Liver (tissue), 9 donors: ENCODE measurements around the gene FIBCD1. TPM values are rescaled to one million over a fixed set of nuclear protein-coding genes. Genes with fewer than 3 reads are reported as not detected.

ENCODE experiments used
- DNase-seq: peaks from one replicate; pipeline ENCODE4 v3.0.0-alpha.2; 2017; ENCODE audit warnings: low spot score
- H3K27ac ChIP-seq, 2 donors: one replicate each; pipeline ENCODE4 v1.7.0; 2013; ENCODE audit warnings: inconsistent platforms in 2 of 2, low read length in 2 of 2, control low read depth in 1 of 2, low read depth in 1 of 2, mild to moderate bottlenecking in 1 of 2
- H3K27me3 ChIP-seq, 4 donors: one replicate each; pipeline versions ENCODE4 v1.6.1 to v1.7.0; 2013; ENCODE audit warnings: low read length in 3 of 4, inconsistent platforms in 1 of 4, mild to moderate bottlenecking in 1 of 4, moderate library complexity in 1 of 4; ENCODE audit not compliant: control insufficient read depth in 4 of 4, insufficient read depth in 4 of 4
- H3K36me3 ChIP-seq, 4 donors: one replicate each; pipeline versions ENCODE4 v1.6.1 to v1.7.0; 2013; ENCODE audit warnings: low read length in 3 of 4, mild to moderate bottlenecking in 3 of 4, low read depth in 1 of 4, moderate library complexity in 1 of 4; ENCODE audit not compliant: control insufficient read depth in 4 of 4, insufficient read depth in 3 of 4
- H3K4me1 ChIP-seq, 4 donors: one replicate each; pipeline versions ENCODE4 v1.6.1 to v1.7.0; 2013; ENCODE audit warnings: low read length in 3 of 4, mild to moderate bottlenecking in 3 of 4, moderate library complexity in 1 of 4; ENCODE audit not compliant: control insufficient read depth in 4 of 4, insufficient read depth in 4 of 4
- H3K4me3 ChIP-seq, 3 donors: one replicate each; pipeline versions ENCODE4 v1.6.1 to v1.7.0; 2013; ENCODE audit warnings: low read length in 3 of 3, control low read depth in 1 of 3, low read depth in 1 of 3, mild to moderate bottlenecking in 1 of 3
- H3K9ac ChIP-seq, 2 donors: one replicate each; pipeline ENCODE4 v1.7.0; 2013; ENCODE audit warnings: low read length in 2 of 2, mild to moderate bottlenecking in 2 of 2, moderate library complexity in 2 of 2, control low read depth in 1 of 2, low read depth in 1 of 2
- H3K9me3 ChIP-seq, 4 donors: one replicate each; pipeline versions ENCODE4 v1.6.1 to v1.7.0; 2013; ENCODE audit warnings: low read length in 3 of 4; ENCODE audit not compliant: control insufficient read depth in 4 of 4
- CTCF ChIP-seq: fragments of 150-350 bp; IDR thresholded peaks from 2 replicates; pipeline ENCODE4 v1.5.1; 2017; ENCODE audit warnings: improper control_type of control experiment, low read depth, low read length; ENCODE audit not compliant: missing input control
- EGR1 ChIP-seq, 2 donors: IDR thresholded peaks; 2 replicates each; pipeline ENCODE4 v1.6.1; 2016 to 2018; ENCODE audit warnings: antibody characterized with exemption in 2 of 2, low read depth in 2 of 2
- FOXA1 ChIP-seq: IDR thresholded peaks from 2 replicates; pipeline ENCODE4 v1.6.1; 2016; ENCODE audit warnings: antibody characterized with exemption
- FOXA2 ChIP-seq: IDR thresholded peaks from 2 replicates; pipeline ENCODE4 v1.6.1; 2016; ENCODE audit warnings: antibody characterized with exemption
- GABPA ChIP-seq, 2 donors: IDR thresholded peaks in 1 of 2; conservative IDR thresholded peaks in 1 of 2; 2 replicates each; pipeline ENCODE4 v1.6.1; 2016; ENCODE audit warnings: antibody characterized with exemption in 2 of 2, mild to moderate bottlenecking in 1 of 2, moderate library complexity in 1 of 2
- HNF4A ChIP-seq, 2 donors: conservative IDR thresholded peaks; 2 replicates each; pipeline ENCODE4 v1.6.1; 2016; ENCODE audit warnings: antibody characterized with exemption in 2 of 2, mild to moderate bottlenecking in 2 of 2
- HNF4G ChIP-seq: IDR thresholded peaks from 2 replicates; pipeline ENCODE4 v1.6.1; 2016; ENCODE audit warnings: antibody characterized with exemption
- NR2F2 ChIP-seq: IDR thresholded peaks from 2 replicates; pipeline ENCODE4 v1.6.1; 2016; ENCODE audit warnings: antibody characterized with exemption
- RAD21 ChIP-seq, 2 donors: IDR thresholded peaks; 2 replicates each; pipeline ENCODE4 v1.6.1; 2016; ENCODE audit warnings: antibody characterized with exemption in 2 of 2, mild to moderate bottlenecking in 2 of 2
- RXRA ChIP-seq, 2 donors: IDR thresholded peaks; 2 replicates each; pipeline ENCODE4 v1.6.1; 2017 to 2018; ENCODE audit warnings: antibody characterized with exemption in 2 of 2, mild to moderate bottlenecking in 1 of 2
- SP1 ChIP-seq: IDR thresholded peaks from 2 replicates; pipeline ENCODE4 v1.6.1; 2018; ENCODE audit warnings: antibody characterized with exemption, mild to moderate bottlenecking
- TAF1 ChIP-seq: conservative IDR thresholded peaks from 2 replicates; pipeline ENCODE4 v1.6.1; 2016; ENCODE audit warnings: antibody characterized with exemption, mild to moderate bottlenecking
- YY1 ChIP-seq: IDR thresholded peaks from 2 replicates; pipeline ENCODE4 v1.6.1; 2016; ENCODE audit warnings: antibody characterized with exemption, mild to moderate bottlenecking
- ZBTB33 ChIP-seq: IDR thresholded peaks from 2 replicates; pipeline ENCODE4 v1.6.1; 2016; ENCODE audit warnings: antibody characterized with exemption
- WGBS: extraction: QIAGEN DNeasy Blood & Tissue Kit; methylation state at CpG from one replicate; pipeline ENCODE4 v1.1.7; 2013; 5-methylcytosine and 5-hydroxymethylcytosine counted together
- polyA plus RNA-seq, 2 donors: library from polyadenylated mRNA; stranded (reverse) in 1 of 2; unstranded in 1 of 2; fragments of 200-250 nt in 1 of 2; fragments of >200 nt in 1 of 2; fragmentation: Nextera tagmentation in 1 of 2; extraction: Ambion mirVana in 1 of 2; gene quantifications; one replicate each; pipeline versions ENCODE4 v1.2.1 to v1.2.3, GENCODE V29; 2013 to 2015
- total RNA-seq, 2 donors: library from RNA; depleted of rRNA; stranded (reverse); fragments of >200 nt; gene quantifications; one replicate each; pipeline ENCODE4 v1.2.3, GENCODE V29; 2014
- TF ChIP-seq, protein P1 (sequence below): IDR thresholded peaks from 2 replicates; pipeline ENCODE4 v1.6.1; 2016; ENCODE audit warnings: antibody characterized with exemption
- TF ChIP-seq, protein P2 (sequence below): IDR thresholded peaks from 2 replicates; pipeline ENCODE4 v1.6.1; 2016; ENCODE audit warnings: antibody characterized with exemption, mild to moderate bottlenecking
- TF ChIP-seq, protein P3 (sequence below): IDR thresholded peaks from 2 replicates; pipeline ENCODE4 v1.6.1; 2016; ENCODE audit warnings: antibody characterized with exemption
- donor health status: healthy.
- donor health status: healthy.
- donor health status: healthy.
- donor health status: healthy.
- donor health status: healthy.

Gene FIBCD1
- total and polyA plus RNA-seq, 4 donors: not detected

- Histone ChIP-seq H3K9ac (no peak overlapping the region), H3K27ac (no peak overlapping the region), H3K4me1 (no peaks in the 10 kb centered on the region), H3K9me3 (no peaks in the 10 kb centered on the region), H3K4me3 (no peak overlapping the region), H3K27me3 (peaks cover 0 to 6% (median 1%) of the 10 kb centered on the region in 4 donors), H3K36me3 (no peaks in the 10 kb centered on the region)
- DNase-seq: no peak
- TF ChIP-seq, protein P1, sequence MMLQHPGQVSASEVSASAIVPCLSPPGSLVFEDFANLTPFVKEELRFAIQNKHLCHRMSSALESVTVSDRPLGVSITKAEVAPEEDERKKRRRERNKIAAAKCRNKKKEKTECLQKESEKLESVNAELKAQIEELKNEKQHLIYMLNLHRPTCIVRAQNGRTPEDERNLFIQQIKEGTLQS: no peak
- TF ChIP-seq, protein P2, sequence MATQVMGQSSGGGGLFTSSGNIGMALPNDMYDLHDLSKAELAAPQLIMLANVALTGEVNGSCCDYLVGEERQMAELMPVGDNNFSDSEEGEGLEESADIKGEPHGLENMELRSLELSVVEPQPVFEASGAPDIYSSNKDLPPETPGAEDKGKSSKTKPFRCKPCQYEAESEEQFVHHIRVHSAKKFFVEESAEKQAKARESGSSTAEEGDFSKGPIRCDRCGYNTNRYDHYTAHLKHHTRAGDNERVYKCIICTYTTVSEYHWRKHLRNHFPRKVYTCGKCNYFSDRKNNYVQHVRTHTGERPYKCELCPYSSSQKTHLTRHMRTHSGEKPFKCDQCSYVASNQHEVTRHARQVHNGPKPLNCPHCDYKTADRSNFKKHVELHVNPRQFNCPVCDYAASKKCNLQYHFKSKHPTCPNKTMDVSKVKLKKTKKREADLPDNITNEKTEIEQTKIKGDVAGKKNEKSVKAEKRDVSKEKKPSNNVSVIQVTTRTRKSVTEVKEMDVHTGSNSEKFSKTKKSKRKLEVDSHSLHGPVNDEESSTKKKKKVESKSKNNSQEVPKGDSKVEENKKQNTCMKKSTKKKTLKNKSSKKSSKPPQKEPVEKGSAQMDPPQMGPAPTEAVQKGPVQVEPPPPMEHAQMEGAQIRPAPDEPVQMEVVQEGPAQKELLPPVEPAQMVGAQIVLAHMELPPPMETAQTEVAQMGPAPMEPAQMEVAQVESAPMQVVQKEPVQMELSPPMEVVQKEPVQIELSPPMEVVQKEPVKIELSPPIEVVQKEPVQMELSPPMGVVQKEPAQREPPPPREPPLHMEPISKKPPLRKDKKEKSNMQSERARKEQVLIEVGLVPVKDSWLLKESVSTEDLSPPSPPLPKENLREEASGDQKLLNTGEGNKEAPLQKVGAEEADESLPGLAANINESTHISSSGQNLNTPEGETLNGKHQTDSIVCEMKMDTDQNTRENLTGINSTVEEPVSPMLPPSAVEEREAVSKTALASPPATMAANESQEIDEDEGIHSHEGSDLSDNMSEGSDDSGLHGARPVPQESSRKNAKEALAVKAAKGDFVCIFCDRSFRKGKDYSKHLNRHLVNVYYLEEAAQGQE: no peak
- no peak for TF ChIP-seq CTCF
- no peak for TF ChIP-seq YY1
- TF ChIP-seq HNF4G: no peak
- TF ChIP-seq GABPA (IDR thresholded peaks at IDR 0.05 in 1 of 2, conservative IDR thresholded peaks at IDR 0.05 in 1 of 2): no peak
- TF ChIP-seq FOXA1: no peak
- no peak for TF ChIP-seq SP1
- no peak for TF ChIP-seq NR2F2
- no peak for TF ChIP-seq EGR1 (IDR thresholded peaks at IDR 0.05; ENCODE audit: low read depth in 2 of 2)
- no peak for TF ChIP-seq FOXA2
- TF ChIP-seq ZBTB33: no peak
- WGBS: 46% methylated on average over 14 of the region's 14 CpGs
These were observed 42.7 kb upstream of the FIBCD1 start for GRCh38 chr9:130981756-130982137.

- Histone ChIP-seq H3K4me1 (no peaks in the 10 kb centered on the region), H3K27ac (no peak overlapping the region), H3K27me3 (peaks cover 0 to 6% (median under 1%) of the 10 kb centered on the region in 4 donors), H3K4me3 (no peak overlapping the region), H3K9me3 (no peaks in the 10 kb centered on the region), H3K36me3 (no peaks in the 10 kb centered on the region), H3K9ac (no peak overlapping the region)
- WGBS: 68% methylated on average over 10 of the region's 10 CpGs
- no peak for DNase-seq
- TF ChIP-seq GABPA (IDR thresholded peaks at IDR 0.05 in 1 of 2, conservative IDR thresholded peaks at IDR 0.05 in 1 of 2) (no peak), RXRA (IDR thresholded peaks at IDR 0.05) (no peak), HNF4G (no peak), RAD21 (IDR thresholded peaks at IDR 0.05) (no peak), NR2F2 (no peak), SP1 (no peak), YY1 (no peak), HNF4A (conservative IDR thresholded peaks at IDR 0.05) (no peak), TAF1 (no peak), ZBTB33 (no peak), FOXA1 (no peak)
- TF ChIP-seq, protein P2: no peak
- TF ChIP-seq, protein P3, sequence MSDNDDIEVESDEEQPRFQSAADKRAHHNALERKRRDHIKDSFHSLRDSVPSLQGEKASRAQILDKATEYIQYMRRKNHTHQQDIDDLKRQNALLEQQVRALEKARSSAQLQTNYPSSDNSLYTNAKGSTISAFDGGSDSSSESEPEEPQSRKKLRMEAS: no peak
These were observed 42.1 kb upstream of the FIBCD1 start for GRCh38 chr9:130981002-130981755.
